ENCODE measurements around the gene KCNB1. TPM values are rescaled to one million over a fixed set of nuclear protein-coding genes. Genes with fewer than 3 reads are reported as not detected.

Gene KCNB1
- total RNA-seq, 1 experiment from 2014 or later: 0.68 TPM

DNA sequence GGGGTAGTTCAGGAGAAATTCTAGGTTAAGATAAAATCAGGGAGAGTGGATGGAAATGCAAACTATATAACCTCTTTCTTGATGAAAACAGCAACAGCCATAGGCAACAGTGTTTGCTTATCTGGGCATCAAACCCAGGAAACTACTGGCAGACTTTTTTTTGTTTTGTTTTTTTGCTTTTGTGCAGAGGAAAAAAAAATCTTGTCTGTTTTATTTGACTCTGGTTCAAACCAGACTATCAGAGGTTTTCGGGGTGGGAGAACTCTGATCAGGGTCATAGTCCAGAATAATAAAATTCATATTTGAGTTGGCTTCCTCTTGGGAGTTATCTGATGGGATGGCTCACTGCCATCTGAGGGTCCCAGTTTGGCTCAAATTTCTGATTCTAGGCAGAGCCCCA, 115.8 kb downstream of the KCNB1 start:
- no peaks in the 10 kb centered on the region for H3K9me3 ChIP-seq (ENCODE audit: control insufficient read depth, low read depth, low read length)
- Mint-ChIP-seq H3K4me1 (peaks cover 17 to 20% of the 10 kb centered on the region in 2 experiments), H3K27ac (no peak overlapping the region), H3K36me3 (ENCODE audit: insufficient read depth in 1 of 3, low read depth in 3 of 3) (no peaks in the 10 kb centered on the region), H3K9me3 (no peaks in the 10 kb centered on the region), H3K27me3 (ENCODE audit: low read depth) (peaks cover 43% of the 10 kb centered on the region), H3K4me3 (no peak overlapping the region)
- TF ChIP-seq, protein P1, sequence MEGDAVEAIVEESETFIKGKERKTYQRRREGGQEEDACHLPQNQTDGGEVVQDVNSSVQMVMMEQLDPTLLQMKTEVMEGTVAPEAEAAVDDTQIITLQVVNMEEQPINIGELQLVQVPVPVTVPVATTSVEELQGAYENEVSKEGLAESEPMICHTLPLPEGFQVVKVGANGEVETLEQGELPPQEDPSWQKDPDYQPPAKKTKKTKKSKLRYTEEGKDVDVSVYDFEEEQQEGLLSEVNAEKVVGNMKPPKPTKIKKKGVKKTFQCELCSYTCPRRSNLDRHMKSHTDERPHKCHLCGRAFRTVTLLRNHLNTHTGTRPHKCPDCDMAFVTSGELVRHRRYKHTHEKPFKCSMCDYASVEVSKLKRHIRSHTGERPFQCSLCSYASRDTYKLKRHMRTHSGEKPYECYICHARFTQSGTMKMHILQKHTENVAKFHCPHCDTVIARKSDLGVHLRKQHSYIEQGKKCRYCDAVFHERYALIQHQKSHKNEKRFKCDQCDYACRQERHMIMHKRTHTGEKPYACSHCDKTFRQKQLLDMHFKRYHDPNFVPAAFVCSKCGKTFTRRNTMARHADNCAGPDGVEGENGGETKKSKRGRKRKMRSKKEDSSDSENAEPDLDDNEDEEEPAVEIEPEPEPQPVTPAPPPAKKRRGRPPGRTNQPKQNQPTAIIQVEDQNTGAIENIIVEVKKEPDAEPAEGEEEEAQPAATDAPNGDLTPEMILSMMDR (conservative IDR thresholded peaks at IDR 0.05): no peak
- no peaks in the 10 kb centered on the region for H3K27me3 ChIP-seq (ENCODE audit: insufficient read depth, low read length)
- no peak overlapping the region for H2AK5ac ChIP-seq (ENCODE audit: insufficient read length, low read length)
- H3K27ac ChIP-seq (ENCODE audit: insufficient read length, low read depth, low read length): no peak overlapping the region
- no peak overlapping the region for H2BK12ac ChIP-seq (ENCODE audit: insufficient read length, low read depth, low read length)
- no peak overlapping the region for H3K14ac ChIP-seq (ENCODE audit: insufficient read depth, low read length)
- H4K91ac ChIP-seq (ENCODE audit: insufficient read length, low read depth, low read length): no peak overlapping the region
- no peak overlapping the region for H4K5ac ChIP-seq (ENCODE audit: insufficient read length, low read depth, low read length)
- no peak overlapping the region for H3T11ph ChIP-seq (ENCODE audit: low read length)
- H2AFZ ChIP-seq (ENCODE audit: low read length): no peak overlapping the region
- H2BK5ac ChIP-seq (ENCODE audit: insufficient read length, low read length): no peak overlapping the region
- H3K18ac ChIP-seq (ENCODE audit: insufficient read length, low read depth, low read length): no peak overlapping the region
- no peaks in the 10 kb centered on the region for H3K79me2 ChIP-seq (ENCODE audit: insufficient read depth, low read length)
- H3K4ac ChIP-seq (ENCODE audit: low read depth, low read length): no peak overlapping the region
- no peak for DNase-seq
- no peaks in the 10 kb centered on the region for H3K4me1 ChIP-seq (ENCODE audit: insufficient read depth, low read length)
- H2BK120ac ChIP-seq (ENCODE audit: low read depth, low read length, poor library complexity, severe bottlenecking): no peak overlapping the region
- H4K20me1 ChIP-seq (ENCODE audit: control insufficient read depth, insufficient read depth, insufficient read length): no peaks in the 10 kb centered on the region
- no peaks in the 10 kb centered on the region for H3K23me2 ChIP-seq (ENCODE audit: insufficient read length, low read depth, low read length, poor library complexity, severe bottlenecking)
- no peak overlapping the region for H4K8ac ChIP-seq (replicated peaks; ENCODE audit: insufficient read length, low read depth, low read length)
- H3K4me2 ChIP-seq (ENCODE audit: insufficient read depth, insufficient read length, low read length): no peak overlapping the region
- no peak overlapping the region for H3K9ac ChIP-seq (ENCODE audit: extremely low read depth, insufficient read length, low read length)
- WGBS (ENCODE audit: extremely low coverage, insufficient read length, low lambda C conversion rate): no CpG with 5 or more reads among the region's 1 CpG
- no peaks in the 10 kb centered on the region for H3K79me1 ChIP-seq (ENCODE audit: insufficient read depth, low read depth, low read length, poor library complexity, severe bottlenecking)
- no peak overlapping the region for H2BK15ac ChIP-seq (ENCODE audit: low read depth, low read length)
- H3K56ac ChIP-seq (ENCODE audit: insufficient read length, low read depth, low read length): no peak overlapping the region
- no peak overlapping the region for H3K23ac ChIP-seq (ENCODE audit: insufficient read length, low read depth, low read length)
- no peak overlapping the region for H2BK20ac ChIP-seq (ENCODE audit: low read depth, low read length, poor library complexity, severe bottlenecking)

All from H9 (cell line).